GM12878 (cell line): ENCODE results near the gene ADIPOR1. TPM values are rescaled to one million over a fixed set of nuclear protein-coding genes. Genes with fewer than 3 reads are reported as not detected.

Source experiments
- ATAC-seq: fragments of 200-7000 bp; cut with Tn5 transposase; 3 replicates; pipeline ENCODE4 v1.9.1; 2020; ENCODE audit warnings: mild to moderate bottlenecking, moderate library complexity
- BruUV-seq: library from RNA; stranded (reverse); fragments of 400-500 nt; replicated peaks from 2 replicates; lab custom pipeline; 2021; lab: Mats Ljungman, UMichigan
- CTCF ChIA-PET: fragments of 300-600 bp; sonication (Branson Sonifier 250); formaldehyde crosslinking; extraction: SDS; loops from one replicate; lab custom pipeline; 2021; ENCODE audit warnings: inconsistent platforms; lab: Yijun Ruan, JAX
- POLR2A ChIA-PET: fragments of 350-600 bp; formaldehyde crosslinking; extraction: SDS; loops from one replicate; lab custom pipeline; 2021; ENCODE audit warnings: inconsistent platforms; lab: Charles Lee
- RAD21 ChIA-PET: fragments of 300-600 bp; sonication (Branson Sonifier 250); formaldehyde crosslinking; loops from one replicate; lab custom pipeline; 2023; ENCODE audit warnings: antibody characterized with exemption; ENCODE audit not compliant: unreplicated experiment; lab: Charles Lee
- SMC1A ChIA-PET: fragments of 300-600 bp; sonication (Branson Sonifier 250); formaldehyde crosslinking; loops from one replicate; lab custom pipeline; 2023; ENCODE audit not compliant: unreplicated experiment, uncharacterized antibody; lab: Charles Lee
- DNase-seq: peaks from one replicate; pipeline ENCODE4 v3.0.0-alpha.2; 2011; ENCODE audit warnings: low read depth, low spot score
- FAIRE-seq: peaks from 3 replicates; lab custom pipeline; 2011; peaks lifted over from hg19 to GRCh38; lab: Jason Lieb, UNC
- H2AFZ ChIP-seq: 2 replicates; pipeline ENCODE4 v1.6.0; 2011; ENCODE audit warnings: low read depth, low read length, control low read depth; ENCODE audit not compliant: control insufficient read depth
- H3K27ac ChIP-seq: 2 replicates; pipeline ENCODE4 v1.5.1; 2011; ENCODE audit warnings: control low read depth; ENCODE audit not compliant: control insufficient read depth, insufficient read depth
- H3K27me3 ChIP-seq, 2 experiments: replicated peaks in 1 of 2; 2 replicates each; pipeline versions ENCODE4 v1.6.0 to v1.6.1; 2011; ENCODE audit warnings: low read length in 1 of 2; ENCODE audit not compliant: control insufficient read depth in 2 of 2, insufficient read depth in 2 of 2
- H3K36me3 ChIP-seq, 2 experiments: 2 replicates each; pipeline ENCODE4 v1.5.1; 2011; ENCODE audit warnings: low read length in 1 of 2; ENCODE audit not compliant: control insufficient read depth in 2 of 2, insufficient read depth in 2 of 2
- H3K4me1 ChIP-seq: 2 replicates; pipeline ENCODE4 v1.6.1; 2011; ENCODE audit warnings: mild to moderate bottlenecking, low read length, moderate library complexity, mixed read lengths; ENCODE audit not compliant: control insufficient read depth, insufficient read depth
- H3K4me2 ChIP-seq: 2 replicates; pipeline ENCODE4 v1.6.0; 2011; ENCODE audit warnings: control low read depth; ENCODE audit not compliant: control insufficient read depth, insufficient read depth
- H3K4me3 ChIP-seq: fragments of 200-600 bp; sonication (generic); 2 replicates; pipeline ENCODE4 v1.5.1; 2016
- H3K79me2 ChIP-seq: 2 replicates; pipeline ENCODE4 v1.6.0; 2011; ENCODE audit warnings: low read length; ENCODE audit not compliant: control insufficient read depth, insufficient read depth
- H3K9ac ChIP-seq: 2 replicates; pipeline ENCODE4 v1.8.0; 2011; ENCODE audit warnings: low read length, control low read depth, mixed read lengths; ENCODE audit not compliant: control insufficient read depth, insufficient read depth
- H3K9me3 ChIP-seq: replicated peaks from 3 replicates; pipeline ENCODE4 v1.5.1; 2011; ENCODE audit warnings: mild to moderate bottlenecking, low read length; ENCODE audit not compliant: control insufficient read depth, insufficient read depth
- H4K20me1 ChIP-seq: 2 replicates; pipeline ENCODE4 v1.6.0; 2011; ENCODE audit not compliant: control insufficient read depth, insufficient read depth
- ATF2 ChIP-seq: IDR thresholded peaks from 2 replicates; pipeline ENCODE4 v1.6.1; 2012; ENCODE audit warnings: low read length, inconsistent platforms
- CEBPB ChIP-seq, 2 experiments: fragments of 150-350 bp in 1 of 2; IDR thresholded peaks; 2 replicates each; pipeline ENCODE4 v1.6.1; 2012 to 2014; ENCODE audit warnings: low read depth in 2 of 2, low read length in 2 of 2, borderline replicate concordance in 1 of 2, inconsistent platforms in 1 of 2
- EZH2 ChIP-seq: IDR thresholded peaks from 2 replicates; pipeline ENCODE4 v1.6.1; 2012; ENCODE audit warnings: low read depth, mild to moderate bottlenecking, control low read depth, inconsistent platforms, low read length, borderline replicate concordance; ENCODE audit not compliant: control insufficient read depth
- GATAD2B ChIP-seq: fragments of 450-650 bp; conservative IDR thresholded peaks from 2 replicates; pipeline ENCODE4 v1.6.1; 2017; ENCODE audit warnings: low read depth, mild to moderate bottlenecking, moderate library complexity
- HDGF ChIP-seq: fragments of 450-650 bp; IDR thresholded peaks from 2 replicates; pipeline ENCODE4 v1.6.1; 2016; ENCODE audit warnings: antibody characterized with exemption
- IKZF2 ChIP-seq, 2 experiments: fragments of 450-650 bp; IDR thresholded peaks; 2 replicates each; pipeline ENCODE4 v1.6.1; 2017; ENCODE audit warnings: mild to moderate bottlenecking in 2 of 2, moderate library complexity in 2 of 2
- JUND ChIP-seq: IDR thresholded peaks from 2 replicates; pipeline ENCODE4 v1.6.1; 2012; ENCODE audit warnings: low read depth, mild to moderate bottlenecking, low read length, improper control_type of control experiment, moderate library complexity
- LARP7 ChIP-seq: fragments of 450-650 bp; IDR thresholded peaks from 2 replicates; pipeline ENCODE4 v1.6.1; 2017; ENCODE audit warnings: mild to moderate bottlenecking
- PKNOX1 ChIP-seq: fragments of 450-650 bp; IDR thresholded peaks from 2 replicates; pipeline ENCODE4 v1.6.1; 2016; ENCODE audit warnings: mild to moderate bottlenecking
- STAT1 ChIP-seq: fragments of 450-650 bp; conservative IDR thresholded peaks from 2 replicates; pipeline ENCODE4 v1.6.1; 2014; ENCODE audit warnings: antibody characterized with exemption, mild to moderate bottlenecking
- WGBS: methylation state at CpG from one replicate; pipeline ENCODE4 v1.1.6; 2016; ENCODE audit warnings: low lambda C conversion rate; ENCODE audit not compliant: insufficient replicate concordance, insufficient coverage; ENCODE audit errors: missing lambda C conversion rate; 5-methylcytosine and 5-hydroxymethylcytosine counted together
- in situ Hi-C: fragments of 300-500 bp; cut with MboI; formaldehyde crosslinking; loops from 9 replicates; pipeline ENCODE4 v1.14.3; 2018; ENCODE audit warnings: mixed read lengths
- intact Hi-C: fragments of 100-400 bp; cut with micrococcal nuclease; formaldehyde crosslinking; loops from one replicate; pipeline ENCODE4 v1.14.2; 2022; ENCODE audit not compliant: unreplicated experiment
- polyA plus RNA-seq, 11 experiments: library from polyadenylated mRNA; depleted of rRNA in 4 of 11; unstranded in 6 of 11; stranded (reverse) in 5 of 11; fragments of >200 nt; fragmentation: Nextera tagmentation in 4 of 11; fragmentation: Illumina TruSeq in 1 of 11; extraction: Ambion mirVana in 4 of 11; extraction: Trizol in 1 of 11; gene quantifications; 1 replicate in 1 of 11; 2 replicates in 10 of 11; pipeline versions ENCODE4 v1.2.1 to v1.2.3, GENCODE V29; 2011 to 2016; ENCODE audit warnings: inconsistent platforms in 2 of 11, missing spikeins in 2 of 11, low read depth in 1 of 11
- total RNA-seq, 4 experiments: library from RNA; depleted of rRNA in 3 of 4; stranded (reverse); fragments of >200 nt in 3 of 4; fragmentation: Illumina TruSeq in 1 of 4; extraction: Trizol in 1 of 4; gene quantifications; 2 replicates each; pipeline versions ENCODE4 v1.2.1 to v1.2.3, GENCODE V29; 2013 to 2021

Gene ADIPOR1
- total and polyA plus RNA-seq, 10 of the 15 experiments (the other 5 are each of a cell fraction or from before 2014, with no cell fraction given), result 18.4 to 122 (median 65.6) TPM

GRCh38 chr1:202966006-202966898 is 8.1 kb upstream of the ADIPOR1 start:
- peaks cover 23% of the 10 kb centered on the region for H3K4me1 ChIP-seq
- peaks cover 7% of the 10 kb centered on the region for H3K79me2 ChIP-seq
- peak overlapping the region; percentile 75 for H3K9ac ChIP-seq
- ChIA-PET CTCF (interaction anchor here (0.9 to 1.5 kb wide), 2 partner anchors 12 to 34 kb away, joined by 3 to 4 read pairs; no protein-coding TSS in a partner anchor), SMC1A (no interaction called here), POLR2A (interaction anchor here (0.6 kb wide), 1 partner anchor 1836 kb away, joined by 5 read pairs; no protein-coding TSS in a partner anchor), RAD21 (no interaction called here)
- peak overlapping the region; percentile 93 for H3K4me2 ChIP-seq
- in situ Hi-C loops, result no loop called here
- 54% methylated on average over 18 of the region's 18 CpGs for WGBS
- peak overlapping the region; percentile 86 for H2AFZ ChIP-seq
- H3K27ac ChIP-seq, result peak overlapping the region; percentile 68
- FAIRE-seq, result no peak
- BruUV-seq, result TSS peak; percentile 68
- no peaks in the 10 kb centered on the region for H4K20me1 ChIP-seq
- no peaks in the 10 kb centered on the region for H3K9me3 ChIP-seq
- intact Hi-C loops, result no loop called here
- TF ChIP-seq GATAD2B (0 out of 2 replicates have a peak, but pooled peaks have one; percentile 56), JUND (no peak), IKZF2 (IDR thresholded peaks at IDR 0.05) (no peak), ATF2 (no peak), PKNOX1 (no peak), CEBPB (IDR thresholded peaks at IDR 0.05; ENCODE audit: borderline replicate concordance in 1 of 2, low read depth in 2 of 2, low read length in 2 of 2) (no peak), EZH2 (no peak), HDGF (0 out of 2 replicates have a peak, but pooled peaks have one; percentile 48), STAT1 (no peak), LARP7 (0 out of 2 replicates have a peak, but pooled peaks have one; percentile 35)
- H3K4me3 ChIP-seq, result peak overlapping the region; percentile 95
- H3K36me3 ChIP-seq, result no peaks in the 10 kb centered on the region; a peak in 2 of 4 replicates
- H3K27me3 ChIP-seq, result no peaks in the 10 kb centered on the region
- ATAC-seq, result no peak; the same call in 2 of the 3 replicates
- DNase-seq, result no peak
